Activated T-cell treated with anti-CD3 and anti-CD28 coated beads for 4 hours (primary cell): Measurements from ENCODE around the gene DMKN.

Experiments
- DNase-seq: peaks from one replicate; pipeline ENCODE4 v3.0.0-alpha.2; 2020

DMKN gene

DNA sequence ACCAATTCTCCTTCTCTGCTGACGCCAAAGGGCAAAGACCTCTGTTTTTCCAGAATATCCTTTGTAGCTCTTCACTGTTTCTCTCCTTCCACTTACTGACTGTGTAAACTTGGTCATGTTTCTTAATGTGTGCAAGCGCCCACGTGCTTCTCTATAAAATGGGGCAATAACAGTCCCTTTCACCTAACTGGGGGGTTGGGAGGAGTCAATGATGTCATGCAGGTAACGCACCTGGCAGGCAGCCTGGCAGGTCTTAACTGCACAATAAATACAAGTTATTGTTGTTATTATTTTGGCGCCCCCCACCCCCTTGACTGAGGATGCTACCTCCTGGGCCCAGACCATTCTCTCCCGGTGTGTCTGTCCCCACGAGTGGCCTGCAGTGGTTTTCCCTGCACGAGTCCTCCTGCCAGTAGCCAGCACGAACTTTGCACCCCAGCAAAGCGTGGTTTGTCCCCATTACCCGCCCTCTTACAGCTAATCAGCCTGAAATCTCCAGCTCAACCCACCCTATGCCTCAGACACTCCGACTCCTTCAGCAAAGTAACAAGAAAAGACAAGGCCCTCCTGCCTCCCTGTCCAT lies 9.4 kb upstream of the DMKN start:
- no peak for DNase-seq

DNA sequence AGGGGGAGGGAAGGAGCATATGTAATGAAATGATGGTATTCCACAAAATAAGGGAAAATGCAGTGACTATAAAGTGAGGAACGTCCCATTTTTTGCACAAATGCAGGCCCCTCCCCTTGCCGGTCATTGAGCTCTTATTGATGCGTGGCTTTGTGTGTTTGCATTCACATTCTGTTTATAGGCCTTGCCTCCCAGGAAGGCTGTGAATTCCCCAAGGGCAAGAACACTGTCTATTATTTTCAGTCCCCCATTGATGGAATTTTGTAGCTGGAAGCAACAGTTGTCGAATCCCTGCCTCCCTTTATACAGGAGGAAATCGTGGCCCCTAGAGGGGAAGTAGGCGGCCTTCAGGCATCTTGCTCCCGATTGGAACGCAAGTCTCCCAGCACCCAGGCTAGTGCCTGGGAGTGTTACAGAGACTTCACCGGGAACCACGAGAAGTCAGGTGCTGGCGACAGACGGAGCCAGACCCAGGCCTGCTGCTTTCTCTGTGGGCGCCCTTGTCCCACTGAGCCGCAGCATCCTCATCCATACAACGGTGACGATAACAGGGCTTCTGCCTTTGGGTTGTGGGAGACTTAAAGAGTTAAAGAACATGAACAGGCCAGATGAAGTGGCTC lies 7.8 kb upstream of the DMKN start:
- no peak for DNase-seq

DNA sequence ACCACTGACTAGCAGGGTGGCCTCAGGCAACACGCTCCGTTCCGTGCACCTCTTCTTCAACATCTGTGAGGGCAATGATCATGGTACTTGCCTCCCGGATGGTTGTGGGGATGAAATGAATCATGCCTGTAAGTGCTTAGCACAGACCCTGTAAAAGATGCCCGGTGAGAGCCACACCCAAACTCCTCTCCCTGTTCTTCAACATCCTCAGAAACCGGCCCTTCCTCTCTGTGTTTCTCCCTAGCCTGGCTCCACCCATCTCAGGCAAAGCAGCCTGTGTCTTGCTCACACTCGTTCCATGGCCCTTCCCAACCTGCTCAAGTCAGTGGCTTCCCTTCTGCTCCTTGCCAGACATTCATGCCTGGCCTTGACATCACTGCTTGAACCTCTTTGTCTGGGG lies 5.8 kb upstream of the DMKN start:
- DNase-seq, result no peak

DNA sequence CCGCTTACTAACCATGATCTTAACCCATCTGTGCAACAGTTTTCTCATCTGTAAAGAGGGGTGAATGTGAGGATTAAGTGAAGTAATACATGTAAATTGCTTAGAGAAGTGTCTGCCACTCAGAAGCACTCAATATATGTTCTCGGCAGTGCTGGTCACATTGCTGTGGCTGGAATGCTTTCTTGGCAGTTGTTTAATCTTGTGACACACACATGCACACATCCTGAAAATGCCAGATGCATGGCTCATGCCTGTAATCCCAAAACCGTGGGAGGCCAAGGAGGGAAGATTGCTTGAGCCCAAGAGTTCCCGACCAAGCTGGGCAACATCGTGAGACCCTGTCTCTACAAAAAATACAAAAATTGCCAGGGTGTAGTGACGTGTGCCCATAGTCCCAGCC lies 4.9 kb upstream of the DMKN start:
- DNase-seq, result no peak

DNA sequence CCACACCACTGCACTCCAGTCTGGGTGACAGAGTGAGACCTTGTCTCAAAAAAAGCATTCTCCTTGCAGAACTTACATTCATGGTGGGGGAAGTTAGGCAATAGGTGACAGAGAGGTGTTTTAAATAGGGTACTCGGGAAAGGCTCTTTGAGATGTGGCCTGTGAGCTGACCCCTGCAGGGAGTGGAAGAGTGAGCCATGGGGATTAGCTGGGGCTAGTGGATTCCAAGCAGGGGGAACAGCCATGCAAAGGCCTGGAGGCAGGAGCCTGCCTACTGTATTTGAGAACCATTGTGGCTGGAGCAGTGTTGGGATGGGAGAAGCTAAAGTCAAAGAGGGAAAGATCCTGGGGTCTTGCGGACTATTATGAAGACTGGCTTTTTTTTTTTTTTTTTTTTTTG lies 3.9 kb upstream of the DMKN start:
- DNase-seq, result no peak

DNA sequence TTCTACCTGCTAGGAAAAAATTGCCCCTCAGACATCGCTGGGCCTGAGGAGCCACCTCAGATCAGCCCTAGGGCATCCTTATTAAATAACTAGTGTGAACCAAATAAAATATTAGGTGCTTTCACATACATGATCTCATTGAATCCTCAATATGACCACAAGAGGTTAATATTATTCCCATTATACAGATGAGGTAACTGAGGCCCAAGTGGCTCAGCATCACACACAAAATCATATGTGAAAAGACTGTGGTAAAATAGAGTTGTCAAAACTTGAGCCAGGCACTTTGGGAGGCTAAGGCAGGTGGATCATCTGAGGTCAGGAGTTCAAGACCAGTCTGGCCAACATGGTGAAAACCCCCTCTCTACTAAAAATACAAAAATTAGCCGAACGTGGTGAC lies 2.9 kb upstream of the DMKN start:
- DNase-seq, result no peak

DNA sequence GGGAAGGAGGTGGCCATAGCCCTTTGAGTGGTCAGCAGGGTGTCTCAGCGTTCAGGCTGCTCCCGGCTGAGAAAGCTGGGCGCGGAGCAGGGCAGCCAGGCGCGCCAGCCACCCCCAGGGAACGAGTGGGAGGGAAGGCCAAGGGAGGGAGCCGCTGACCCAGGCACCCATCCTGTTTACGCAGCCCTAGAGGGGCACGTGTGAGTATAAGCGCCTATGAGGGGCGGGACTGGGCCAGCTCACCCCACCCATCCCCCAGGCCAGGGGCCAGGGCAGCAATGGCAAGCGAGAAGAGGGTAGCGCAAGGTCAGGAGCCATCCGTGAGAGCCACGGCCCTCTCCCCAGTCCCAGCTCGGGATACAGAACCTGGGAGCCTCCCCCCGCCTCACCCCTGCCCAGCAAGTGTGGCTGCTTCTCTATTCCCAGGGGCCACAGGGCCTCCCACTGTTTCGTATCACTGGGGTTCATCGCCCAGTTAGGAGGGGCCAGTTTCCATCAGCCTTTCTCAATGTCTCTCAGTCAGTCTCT lies 897 bp upstream of the DMKN start:
- no peak for DNase-seq

DNA sequence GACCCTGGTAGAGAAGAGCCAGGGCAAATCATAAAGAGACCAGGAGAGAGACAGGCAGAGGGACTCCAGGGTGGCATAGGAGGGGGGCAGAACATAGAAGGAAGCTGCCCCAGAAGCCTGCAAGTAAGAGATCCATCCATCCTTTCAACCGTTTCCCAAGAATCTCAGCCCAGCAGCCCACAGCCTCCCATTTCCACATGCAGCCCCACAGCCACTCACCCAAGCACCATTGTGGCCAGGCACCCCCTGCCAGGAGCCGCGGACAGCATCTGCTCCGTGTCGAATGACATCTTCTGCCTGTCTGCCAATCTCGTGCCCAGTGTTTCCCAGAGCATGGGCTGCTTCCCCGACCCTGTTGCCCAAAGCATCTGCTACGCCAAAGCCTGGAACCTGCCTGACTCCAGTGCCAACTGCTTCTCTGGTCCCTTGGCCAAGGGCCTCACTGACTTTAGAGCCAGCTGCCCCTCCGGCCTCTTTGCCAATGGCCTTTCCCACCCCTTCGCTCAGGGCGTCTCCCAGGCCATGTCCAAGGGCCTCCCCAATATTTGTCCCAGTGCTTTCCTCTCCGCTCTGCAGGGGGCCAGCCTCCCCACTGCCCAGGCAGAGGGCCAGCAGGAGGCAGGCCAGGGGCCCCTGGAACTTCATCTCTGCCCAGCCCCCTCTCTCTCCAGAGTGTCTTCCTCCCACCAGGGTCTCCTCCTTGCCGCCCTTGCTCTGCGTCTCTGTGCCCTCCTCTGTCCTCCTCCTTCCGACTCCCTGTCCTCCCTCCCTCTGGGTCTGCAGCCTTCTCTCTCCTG lies 420 bp downstream of the DMKN start:
- DNase-seq, result no peak

DNA sequence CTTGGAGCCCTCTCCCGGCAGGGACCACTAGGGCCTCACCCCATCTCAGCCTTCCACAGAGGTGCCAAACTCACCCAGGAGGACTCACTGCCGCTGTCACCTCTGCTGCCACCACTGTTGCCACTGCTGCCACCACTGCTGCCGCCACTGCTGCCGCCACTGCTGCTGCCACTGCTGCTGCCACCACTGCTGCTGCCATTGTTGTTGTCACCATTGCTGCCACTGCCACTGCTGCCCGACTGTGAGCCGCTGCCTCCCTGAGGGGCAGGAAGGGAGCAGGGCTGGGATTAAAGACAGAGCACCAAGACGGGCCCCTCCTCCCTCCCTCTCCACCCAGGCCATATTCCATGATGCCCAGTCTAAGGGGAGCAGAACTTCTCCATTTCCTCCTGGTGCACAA lies 2.1 kb downstream of the DMKN start:
- no peak for DNase-seq

DNA sequence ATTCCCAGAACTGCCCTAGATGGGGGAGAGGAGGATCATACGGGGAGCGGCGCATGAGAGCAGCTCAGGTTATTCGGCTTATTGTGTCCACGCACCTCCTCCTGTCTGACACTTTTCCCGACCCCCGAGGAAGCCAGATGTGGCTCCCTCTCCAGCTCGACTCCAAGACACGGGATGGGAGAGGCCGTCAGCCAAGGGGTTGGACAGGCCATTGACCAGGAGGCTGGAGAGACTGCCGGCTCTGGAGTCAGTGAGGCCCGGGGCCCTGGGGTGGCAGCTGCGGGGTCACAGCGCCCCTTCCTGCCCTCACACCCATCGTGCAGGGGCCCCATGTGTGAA lies 2.9 kb downstream of the DMKN start:
- no peak for DNase-seq

DNA sequence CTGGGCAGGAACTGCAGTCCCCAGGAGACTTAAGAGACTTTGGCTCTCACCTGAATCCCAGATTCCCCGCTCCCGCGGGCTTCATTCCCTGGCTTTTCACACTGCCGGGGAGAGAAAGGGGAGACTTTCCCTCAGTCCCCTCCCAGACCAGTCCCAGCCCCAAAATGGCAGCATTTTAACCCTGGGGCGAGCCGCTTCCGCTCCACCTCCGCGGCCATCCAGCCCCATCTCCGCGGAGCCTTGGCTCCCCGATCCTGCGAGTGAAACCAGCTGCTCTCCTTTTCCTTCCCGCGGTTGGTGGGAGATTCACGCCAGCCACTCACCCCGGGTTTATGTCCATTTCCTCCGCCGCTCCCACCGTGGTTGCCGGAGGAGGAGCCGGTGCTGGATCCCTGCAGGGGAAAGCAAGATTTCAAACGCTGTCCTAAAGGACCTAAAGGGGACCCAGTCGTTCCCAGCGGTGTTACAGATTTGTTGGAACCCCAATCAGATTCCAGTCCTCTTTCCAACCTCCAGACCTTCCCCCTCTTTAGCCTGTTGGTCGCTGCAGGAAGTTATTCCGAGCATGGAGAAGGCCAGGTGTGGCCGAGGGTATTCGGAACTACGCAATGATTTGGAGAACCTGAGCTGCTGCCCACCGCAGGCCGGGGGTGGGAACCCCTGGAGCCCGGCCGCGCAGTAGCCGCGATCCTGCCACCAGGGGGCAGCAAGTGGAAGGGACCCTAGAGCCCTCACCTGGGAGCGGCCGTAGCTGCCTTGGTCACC lies 3.4 kb downstream of the DMKN start:
- peak; percentile 69 for DNase-seq

DNA sequence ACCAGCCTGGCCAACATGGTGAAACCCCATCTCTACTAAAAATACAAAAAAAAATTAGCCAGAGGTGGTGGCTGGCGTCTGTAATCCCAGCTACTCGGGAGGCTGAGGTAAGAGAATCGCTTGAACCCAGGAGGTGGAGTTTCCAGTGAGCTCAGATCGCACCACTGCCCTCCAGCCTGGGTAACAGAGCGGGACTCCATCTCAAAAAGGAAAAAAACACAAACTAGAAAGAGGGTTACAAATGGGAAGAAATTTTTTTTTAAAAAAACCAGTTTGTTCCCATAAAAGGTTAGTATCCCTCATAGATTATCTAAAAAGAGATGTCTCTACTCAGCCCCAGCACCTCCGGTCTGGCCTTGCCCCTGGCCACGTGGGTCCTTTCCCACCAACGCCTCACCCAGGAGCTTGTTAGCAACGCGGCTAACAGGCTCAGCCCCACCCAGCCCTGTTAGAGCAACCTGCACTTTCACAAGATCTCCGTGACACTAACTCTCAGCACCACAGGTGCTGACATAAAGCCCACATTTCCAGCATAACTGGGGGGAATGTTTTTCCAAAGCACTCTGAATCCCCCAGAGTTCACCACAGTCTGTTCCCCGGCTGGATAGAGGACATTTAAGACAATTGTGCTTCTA lies 4.3 kb downstream of the DMKN start:
- no peak for DNase-seq

DNA sequence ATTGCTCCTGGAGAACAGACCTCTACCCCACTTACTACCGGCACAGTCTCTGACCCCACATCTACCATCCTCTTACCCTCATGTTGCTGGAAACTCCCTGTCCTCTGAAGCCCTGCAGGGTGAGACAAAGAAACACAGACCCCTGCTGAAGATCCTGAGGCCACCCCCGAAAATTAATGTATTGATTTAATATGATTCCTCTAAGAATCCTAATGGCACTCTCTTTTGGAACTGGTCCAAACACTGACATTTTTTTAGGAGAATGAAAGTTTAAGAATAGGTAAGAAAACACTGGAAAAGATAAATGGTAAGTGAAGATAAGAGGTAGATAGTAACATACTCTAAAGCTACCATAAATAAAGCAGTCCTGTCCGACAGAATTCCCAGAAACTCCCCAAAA lies 5.3 kb downstream of the DMKN start:
- DNase-seq, result no peak

DNA sequence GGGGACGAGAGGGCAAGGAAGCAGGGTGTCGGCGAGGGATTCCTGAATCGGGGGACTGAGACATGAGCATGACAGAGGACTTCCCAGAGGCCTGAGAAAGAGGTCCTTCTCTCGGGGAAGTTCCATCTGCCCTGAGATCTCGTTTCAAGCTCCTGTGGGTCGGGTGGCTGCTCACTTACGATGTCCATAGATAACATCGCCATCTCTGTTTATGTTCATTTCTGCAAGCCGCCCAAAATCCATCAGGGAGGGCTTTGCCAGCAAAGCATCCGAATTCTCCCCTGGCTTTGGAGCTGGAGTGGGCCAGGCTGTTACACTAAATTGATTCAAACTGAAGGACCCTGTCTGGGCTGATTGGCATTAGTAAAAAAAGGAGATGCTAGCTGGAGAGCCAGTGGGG lies 5.9 kb downstream of the DMKN start:
- no peak for DNase-seq

DNA sequence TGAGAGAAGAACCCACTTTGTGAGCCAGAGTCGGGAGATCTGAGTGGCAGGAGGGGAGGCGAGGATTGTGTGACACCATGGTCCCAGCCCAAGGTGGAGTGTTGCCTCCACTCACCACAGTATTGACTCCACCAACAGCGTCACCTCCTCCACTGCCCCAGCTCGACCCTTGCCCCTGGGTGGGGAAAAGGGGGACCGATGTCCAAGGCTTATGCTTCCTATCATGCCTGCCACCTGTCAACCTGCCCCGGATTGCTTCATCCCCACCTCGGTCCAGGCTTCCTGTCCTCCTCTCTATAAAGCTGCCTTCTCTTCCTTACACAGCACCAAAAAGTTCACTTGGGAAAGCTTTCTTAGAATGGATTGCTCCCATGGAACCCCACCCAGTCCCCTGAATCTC lies 7.4 kb downstream of the DMKN start:
- no peak for DNase-seq

DNA sequence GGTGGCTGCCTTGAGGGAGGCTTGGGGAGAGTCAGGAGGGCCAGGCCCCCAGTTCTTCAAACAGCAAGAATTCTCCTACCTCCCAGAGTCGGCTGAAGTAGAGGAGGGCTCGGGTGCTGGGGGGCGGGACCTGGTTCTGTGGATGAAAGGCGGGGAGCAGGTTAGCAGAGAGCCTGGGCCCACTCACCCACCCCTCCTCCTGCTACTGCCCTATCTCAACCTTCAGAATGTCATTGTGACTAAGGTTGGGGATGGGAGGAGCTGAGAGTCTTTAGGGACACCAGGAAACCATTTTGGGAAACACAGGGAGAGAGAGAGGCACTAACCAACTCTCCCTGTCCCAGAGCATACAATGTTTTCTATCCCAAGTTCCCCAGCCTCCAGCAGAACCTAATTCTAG lies 10.7 kb downstream of the DMKN start:
- DNase-seq, result no peak

DNA sequence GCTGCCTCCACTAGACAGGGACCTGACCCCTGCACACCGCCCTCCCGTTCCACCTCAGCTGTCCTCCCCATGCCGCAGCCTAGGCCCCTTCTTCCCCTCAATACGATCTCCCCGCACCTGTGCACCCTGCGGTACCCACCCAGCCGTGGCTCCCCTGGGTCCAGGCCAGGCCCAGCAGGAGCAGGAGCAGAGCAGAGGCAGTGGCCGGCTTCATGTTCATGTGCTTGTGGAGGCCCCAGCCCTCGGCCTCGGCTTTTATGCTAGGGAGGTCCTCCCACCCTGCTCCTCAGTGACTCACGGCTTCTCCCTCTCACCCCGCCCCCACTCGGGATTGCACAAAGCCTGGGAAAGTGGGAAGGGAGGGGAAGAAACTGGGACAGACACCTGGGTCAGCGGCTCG lies 11.8 kb downstream of the DMKN start:
- DNase-seq, result no peak

DNA sequence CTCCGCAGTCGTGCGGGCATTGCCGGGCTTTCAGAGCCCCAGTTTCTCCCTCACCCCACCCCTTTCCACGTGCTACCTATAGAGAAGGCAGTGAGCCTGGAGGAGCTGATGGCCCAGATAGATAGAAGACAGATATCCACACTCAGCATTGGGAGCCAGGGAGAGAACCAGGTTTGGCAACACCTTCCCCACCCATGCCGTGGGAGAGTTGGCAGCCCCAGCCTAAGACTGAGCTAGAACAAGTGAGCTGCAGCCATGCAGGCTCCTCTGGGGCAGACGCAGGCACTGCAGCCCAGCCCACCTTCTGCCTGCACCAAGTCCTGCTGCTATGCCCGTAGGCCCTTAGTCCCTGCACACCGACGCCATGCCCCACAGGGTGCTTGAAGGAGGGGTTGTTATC lies 12.8 kb downstream of the DMKN start:
- DNase-seq, result no peak

DNA sequence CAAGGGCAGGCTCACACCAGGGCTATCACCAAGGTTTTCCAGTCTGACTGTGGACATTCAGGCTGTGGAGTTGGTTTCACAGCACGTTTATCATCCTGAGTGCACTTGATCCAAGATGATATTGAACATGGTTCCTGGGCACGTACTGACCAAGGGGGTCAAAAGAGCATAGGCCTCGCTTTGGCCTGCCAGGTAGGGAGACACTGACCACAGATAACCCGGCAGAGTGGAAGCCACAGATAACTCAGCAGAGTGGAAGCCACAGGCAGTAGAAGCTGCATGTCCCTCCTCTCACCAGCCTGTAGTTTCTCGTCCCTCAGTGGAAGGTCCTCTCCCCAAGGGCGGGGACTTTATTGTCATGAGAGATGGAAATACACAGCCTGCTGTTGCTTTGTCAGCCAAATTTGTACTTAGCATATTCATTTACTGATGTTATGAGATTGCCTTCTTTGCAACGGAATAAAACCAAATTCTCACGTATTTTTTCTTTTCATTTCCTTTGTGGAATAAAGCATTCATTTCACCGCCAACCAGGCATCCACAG lies 14.4 kb downstream of the DMKN start:
- no peak for DNase-seq

DNA sequence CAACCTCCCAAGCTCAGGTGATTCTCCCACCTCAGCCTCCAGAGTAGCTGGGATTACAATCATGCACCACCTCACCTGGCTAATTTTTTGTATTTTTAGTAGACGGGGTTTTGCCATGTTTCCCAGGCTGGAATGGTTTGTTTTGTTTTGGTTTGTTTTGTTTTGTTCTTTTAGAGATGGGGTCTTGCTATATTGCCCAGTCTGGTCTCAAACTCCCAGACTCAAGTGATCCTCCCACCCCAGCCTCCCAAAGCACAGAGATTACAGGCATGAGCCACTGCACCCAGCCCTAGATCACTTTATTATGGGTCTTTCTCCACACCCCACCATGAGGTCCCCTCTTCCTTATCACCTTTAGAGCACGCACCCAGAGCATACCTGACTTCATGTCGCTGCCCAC lies 15.2 kb downstream of the DMKN start:
- no peak for DNase-seq

DNA sequence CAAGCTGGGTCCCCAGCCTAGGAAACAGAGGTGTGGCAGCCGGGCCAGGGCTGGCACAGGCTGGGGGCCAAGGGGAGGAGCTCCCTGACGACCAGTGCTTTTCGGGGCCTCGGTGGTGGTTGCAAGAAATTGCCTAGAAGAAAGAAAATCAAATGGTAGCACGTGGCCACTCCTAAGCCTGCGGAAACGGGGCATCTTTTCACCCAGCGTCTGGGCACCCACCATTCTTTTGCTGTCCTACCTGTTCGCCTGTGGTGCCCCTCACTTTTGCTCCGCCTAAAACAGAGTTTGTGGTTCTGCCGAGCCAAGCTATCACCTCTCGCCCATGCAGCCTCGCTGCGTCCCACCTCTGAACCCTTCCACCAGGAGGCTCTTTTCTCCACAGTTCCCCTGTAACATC lies 16.0 kb downstream of the DMKN start:
- DNase-seq, result no peak

DNA sequence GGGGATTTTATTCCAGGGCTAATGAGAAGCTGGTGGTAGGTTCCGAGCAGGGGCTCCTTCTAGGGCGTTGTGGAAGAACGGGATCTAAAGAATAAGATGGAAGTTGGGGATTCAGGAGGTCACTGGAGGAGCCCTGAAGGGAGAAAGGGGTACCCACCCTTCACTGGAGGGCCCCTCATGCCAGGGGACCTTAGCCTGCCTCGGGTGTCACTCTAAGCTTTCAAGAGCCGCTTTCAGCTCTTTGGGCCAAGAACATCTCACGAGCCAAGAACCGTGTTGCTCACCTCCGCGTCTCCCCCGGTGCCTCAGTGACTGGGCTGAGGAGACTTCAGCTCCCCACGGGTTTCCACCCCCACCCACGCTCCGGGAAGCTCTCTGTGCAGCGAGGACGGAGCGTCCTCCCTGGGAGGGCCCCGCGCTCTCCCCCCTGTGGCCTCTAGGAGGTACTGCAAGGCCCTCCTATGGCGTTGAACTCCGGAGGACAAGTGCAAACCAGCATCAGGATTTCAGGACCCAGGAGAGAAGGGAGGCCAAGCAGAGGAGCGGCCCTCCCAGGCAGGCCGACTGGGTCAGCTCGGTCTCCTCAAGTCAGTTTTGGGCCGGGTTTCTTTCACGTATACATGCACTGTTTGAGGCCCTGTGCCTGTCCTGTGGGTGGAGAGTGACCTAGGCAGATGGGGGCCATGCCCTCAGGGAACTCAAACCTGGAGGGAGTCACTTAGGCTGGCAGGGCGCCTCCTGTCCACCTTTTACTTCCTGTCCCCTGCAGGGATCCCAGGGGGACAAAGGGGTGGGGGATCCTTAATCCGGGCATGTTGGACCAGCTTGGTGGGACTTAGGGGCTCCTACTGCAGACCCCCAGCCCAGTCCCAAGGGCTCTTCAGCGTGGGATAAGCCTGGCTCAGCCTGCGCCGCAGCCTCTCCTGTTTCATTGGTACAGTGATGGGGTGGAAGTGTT lies 18.1 kb downstream of the DMKN start:
- DNase-seq, result peak; percentile 85
